Rectal smooth muscle tissue (tissue), 1 donor: Measurements from ENCODE around the gene PDCL2.
"Not testable (repeated sequence)": the region's sequence is repeated elsewhere in the genome, so short reads cannot be mapped to it uniquely, and the experiment has no call there.

Source experiments
- H3K27ac ChIP-seq: one replicate; pipeline ENCODE4 v1.7.0; 2013; ENCODE audit warnings: low read depth, low read length, inconsistent platforms
- H3K27me3 ChIP-seq: one replicate; pipeline ENCODE4 v1.7.0; 2013; ENCODE audit warnings: low read length; ENCODE audit not compliant: control insufficient read depth, insufficient read depth
- H3K36me3 ChIP-seq: one replicate; pipeline ENCODE4 v1.7.0; 2013; ENCODE audit warnings: low read length; ENCODE audit not compliant: control insufficient read depth, insufficient read depth
- H3K4me1 ChIP-seq: one replicate; pipeline ENCODE4 v1.7.0; 2013; ENCODE audit warnings: low read length; ENCODE audit not compliant: control insufficient read depth, insufficient read depth
- H3K4me3 ChIP-seq: one replicate; pipeline ENCODE4 v1.7.0; 2013; ENCODE audit warnings: low read length
- H3K9ac ChIP-seq: one replicate; pipeline ENCODE4 v1.7.0; 2013; ENCODE audit warnings: low read length

Gene PDCL2

DNA sequence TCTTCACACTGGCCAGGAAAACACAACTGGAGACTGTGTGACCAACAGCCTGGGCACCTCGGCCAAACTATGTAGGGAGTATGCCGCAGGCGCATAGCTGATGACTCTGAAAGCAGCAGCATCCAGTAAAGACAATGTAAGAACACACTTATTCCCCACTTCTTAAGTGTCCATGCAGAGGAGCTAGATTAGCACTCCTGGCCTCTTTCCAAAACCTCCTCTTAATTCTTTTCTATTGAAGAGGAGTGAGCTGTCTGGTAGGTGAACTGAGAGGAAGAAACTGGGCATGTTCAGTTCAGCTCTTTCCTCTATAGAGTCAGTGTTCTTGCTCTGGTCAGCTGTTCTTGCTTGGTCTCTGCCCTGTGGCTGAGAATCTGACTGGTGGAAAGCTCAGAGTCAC, 23.0 kb upstream of the PDCL2 start:
- no peak overlapping the region for H3K27ac ChIP-seq
- H3K4me1 ChIP-seq = no peaks in the 10 kb centered on the region
- no peak overlapping the region for H3K9ac ChIP-seq
- no peaks in the 10 kb centered on the region for H3K36me3 ChIP-seq
- no peaks in the 10 kb centered on the region for H3K27me3 ChIP-seq
- no peak overlapping the region for H3K4me3 ChIP-seq

DNA sequence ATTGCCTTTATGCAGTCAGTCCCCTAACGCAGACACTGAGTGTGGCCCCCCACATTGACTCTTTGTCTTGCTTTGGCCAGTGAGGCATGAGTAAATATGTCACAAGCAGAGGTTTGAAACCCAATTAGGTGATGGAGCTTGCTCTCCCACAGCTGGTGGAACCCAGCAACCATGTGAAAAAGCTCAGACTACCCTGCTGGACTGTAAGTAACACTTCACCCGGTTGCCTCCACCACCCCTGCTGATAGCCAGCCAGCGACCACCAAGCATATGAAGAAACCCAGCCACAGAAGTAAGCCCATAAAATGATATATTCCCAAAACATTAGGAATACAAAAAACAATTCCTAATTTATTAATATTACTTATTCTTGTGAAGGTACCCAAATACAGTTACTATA, 21.6 kb upstream of the PDCL2 start:
- Histone ChIP-seq H3K9ac (no peak overlapping the region), H3K27me3 (no peaks in the 10 kb centered on the region), H3K36me3 (no peaks in the 10 kb centered on the region), H3K4me3 (no peak overlapping the region), H3K27ac (no peak overlapping the region), H3K4me1 (no peaks in the 10 kb centered on the region)

DNA sequence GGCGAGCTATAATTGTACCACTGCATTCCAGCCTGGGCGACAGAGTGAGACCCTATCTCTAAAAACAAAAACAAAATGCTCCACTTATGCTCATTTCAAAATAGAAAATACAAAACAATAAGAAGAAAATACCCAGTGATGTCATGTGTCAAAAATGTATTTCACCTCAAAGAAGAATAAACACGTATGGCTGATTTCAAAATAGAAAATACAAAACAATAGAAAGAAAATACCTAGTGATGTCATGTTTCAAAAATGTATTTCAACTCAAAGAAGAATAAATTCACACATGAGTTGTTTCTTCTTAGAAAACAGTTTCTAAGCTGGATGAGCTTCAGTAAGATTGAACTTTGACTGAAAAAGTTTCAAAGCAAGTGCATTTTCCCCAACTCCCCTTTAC, 20.3 kb upstream of the PDCL2 start:
- H3K4me3 ChIP-seq = no peak overlapping the region
- H3K27me3 ChIP-seq = no peaks in the 10 kb centered on the region
- no peaks in the 10 kb centered on the region for H3K36me3 ChIP-seq
- no peak overlapping the region for H3K9ac ChIP-seq
- no peaks in the 10 kb centered on the region for H3K4me1 ChIP-seq
- no peak overlapping the region for H3K27ac ChIP-seq

DNA sequence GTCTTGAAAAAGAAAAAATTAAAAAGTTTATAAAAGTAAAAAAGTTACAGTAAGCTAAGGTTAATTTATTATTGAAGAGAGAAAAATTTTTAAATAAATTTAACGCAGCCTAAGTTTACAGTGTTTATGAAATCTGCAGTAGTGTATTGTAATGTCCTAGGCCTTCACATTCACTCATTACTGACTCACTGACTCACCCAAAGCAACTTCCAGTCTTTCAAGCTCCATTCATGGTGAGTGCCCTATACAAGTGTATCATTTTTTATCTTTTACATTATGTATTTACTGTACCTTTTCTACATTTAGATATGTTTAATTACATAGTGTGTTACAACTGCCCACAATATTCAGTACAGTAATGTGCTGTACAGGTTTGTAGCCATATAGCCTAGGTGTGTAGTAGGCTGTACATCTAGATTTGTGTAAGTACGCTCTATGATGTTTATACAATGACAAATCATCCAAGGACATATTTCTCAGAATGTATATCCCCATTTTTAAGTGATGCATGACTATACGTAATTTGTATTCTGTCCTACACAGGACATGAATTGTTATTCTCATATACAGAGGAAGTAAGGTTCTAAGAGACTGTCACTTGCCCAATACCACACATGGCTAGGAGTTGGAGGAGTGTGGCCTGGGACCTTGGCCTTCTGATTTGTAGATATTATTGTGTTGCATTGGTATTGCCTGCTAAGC, 19.5 kb upstream of the PDCL2 start:
- H3K36me3 ChIP-seq = no peaks in the 10 kb centered on the region
- H3K9ac ChIP-seq = no peak overlapping the region
- no peaks in the 10 kb centered on the region for H3K4me1 ChIP-seq
- H3K27me3 ChIP-seq = no peaks in the 10 kb centered on the region
- H3K27ac ChIP-seq = no peak overlapping the region
- no peak overlapping the region for H3K4me3 ChIP-seq

DNA sequence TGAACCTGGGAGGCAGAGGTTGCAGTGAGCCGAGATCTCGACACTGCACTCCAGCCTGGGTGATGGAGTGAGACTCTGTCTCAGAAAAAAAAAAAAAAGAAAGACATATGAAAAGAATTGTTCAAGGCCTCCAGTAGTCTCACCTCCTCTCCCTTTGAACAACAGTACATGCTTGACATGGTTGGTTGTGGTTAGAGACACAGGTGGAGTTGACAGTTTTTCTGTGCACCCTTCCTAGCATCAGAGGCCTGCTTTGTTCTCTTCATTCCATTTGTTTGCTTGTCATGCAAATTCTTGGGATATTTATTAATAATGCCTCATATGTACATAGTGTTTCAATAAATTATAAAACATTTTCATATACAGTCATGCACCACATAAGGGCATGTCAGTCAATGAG, 18.3 kb upstream of the PDCL2 start:
- Histone ChIP-seq H3K27me3 (no peaks in the 10 kb centered on the region), H3K9ac (no peak overlapping the region), H3K4me3 (no peak overlapping the region), H3K27ac (no peak overlapping the region), H3K4me1 (no peaks in the 10 kb centered on the region), H3K36me3 (no peaks in the 10 kb centered on the region)

DNA sequence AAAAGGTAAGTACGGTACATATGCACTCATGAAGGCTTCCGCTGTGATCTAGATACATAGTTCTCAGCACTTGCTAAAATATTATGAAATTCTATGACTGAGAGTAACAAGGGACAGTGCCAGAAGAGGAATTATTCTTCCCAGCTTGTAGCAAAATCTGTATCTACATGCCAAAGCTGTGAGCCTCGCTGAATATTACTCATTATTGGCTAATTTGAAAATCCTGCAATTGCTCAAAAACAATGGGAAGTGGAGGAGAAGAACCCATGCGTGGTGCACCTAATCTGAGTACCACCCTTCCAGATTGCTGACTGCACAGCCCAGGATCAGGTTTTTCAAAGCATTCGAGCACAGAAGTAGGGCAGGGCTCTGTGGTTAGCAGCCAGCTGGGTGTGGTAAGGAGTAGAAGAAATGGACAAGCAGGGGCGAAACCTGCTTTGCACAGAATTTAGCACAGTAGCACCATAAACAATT, 17.4 kb upstream of the PDCL2 start:
- Histone ChIP-seq H3K4me1 (no peaks in the 10 kb centered on the region), H3K27me3 (no peaks in the 10 kb centered on the region), H3K36me3 (no peaks in the 10 kb centered on the region), H3K9ac (no peak overlapping the region), H3K27ac (no peak overlapping the region), H3K4me3 (no peak overlapping the region)

DNA sequence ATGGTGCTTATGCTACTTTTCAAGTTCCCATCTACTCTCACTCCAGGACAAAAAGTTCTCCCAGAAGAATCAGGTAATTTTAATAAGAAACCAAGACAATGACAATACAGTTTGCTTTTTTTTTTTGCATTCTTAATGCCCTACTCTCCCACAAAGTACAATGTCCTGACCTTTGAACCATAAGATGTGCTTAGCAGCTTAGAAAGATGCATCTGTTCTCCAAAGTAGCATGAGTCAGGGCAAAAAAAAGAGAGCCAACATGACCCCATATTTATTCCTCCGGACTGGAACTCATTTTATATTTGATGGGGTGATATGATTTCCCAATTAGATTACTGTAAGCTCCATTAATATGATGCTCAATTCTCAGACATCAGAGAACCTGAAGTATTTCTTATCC, 16.5 kb upstream of the PDCL2 start:
- Histone ChIP-seq H3K27ac (no peak overlapping the region), H3K9ac (no peak overlapping the region), H3K36me3 (no peaks in the 10 kb centered on the region), H3K4me1 (no peaks in the 10 kb centered on the region), H3K4me3 (no peak overlapping the region), H3K27me3 (no peaks in the 10 kb centered on the region)

DNA sequence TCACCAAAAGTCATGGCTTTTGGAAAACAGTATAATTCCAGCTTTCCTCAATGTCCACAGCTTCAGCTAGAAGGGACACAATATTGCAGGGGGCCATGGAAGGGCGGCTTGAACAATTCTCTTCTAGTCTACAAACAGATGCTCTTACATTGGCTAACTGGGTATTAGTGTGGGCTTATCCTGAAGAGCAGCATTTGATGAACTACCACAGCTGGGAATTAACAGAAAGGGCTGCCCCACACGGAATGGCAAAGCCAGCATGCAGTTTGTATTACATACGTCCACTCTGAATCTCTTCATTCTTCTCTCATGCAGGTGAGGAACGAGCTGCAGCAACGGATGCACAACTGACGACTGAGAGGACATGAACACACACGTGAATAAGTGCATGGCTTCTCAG, 13.0 kb upstream of the PDCL2 start:
- Histone ChIP-seq H3K4me3 (no peak overlapping the region), H3K36me3 (no peaks in the 10 kb centered on the region), H3K27ac (no peak overlapping the region), H3K4me1 (no peaks in the 10 kb centered on the region), H3K27me3 (no peaks in the 10 kb centered on the region), H3K9ac (no peak overlapping the region)

DNA sequence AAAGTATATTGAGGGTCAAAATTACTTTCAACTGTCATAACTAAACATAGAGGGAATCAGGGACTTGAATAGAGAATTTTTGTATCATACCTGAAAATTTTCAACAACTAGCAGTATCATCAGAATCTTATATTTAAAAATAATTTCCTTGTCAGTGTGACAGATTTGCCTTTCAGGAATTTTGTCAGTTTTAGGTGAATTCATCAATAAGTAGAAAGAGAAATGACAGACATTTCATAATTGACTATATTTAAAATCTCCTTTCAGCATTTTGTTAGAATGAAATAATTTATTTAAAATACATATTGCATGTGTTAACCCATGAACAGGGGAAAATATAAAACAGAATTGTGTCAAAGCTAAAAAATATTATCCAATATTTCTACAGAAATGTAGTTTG, 8.6 kb upstream of the PDCL2 start:
- no peak overlapping the region for H3K27ac ChIP-seq
- no peaks in the 10 kb centered on the region for H3K4me1 ChIP-seq
- H3K9ac ChIP-seq = no peak overlapping the region
- no peak overlapping the region for H3K4me3 ChIP-seq
- H3K36me3 ChIP-seq = no peaks in the 10 kb centered on the region
- no peaks in the 10 kb centered on the region for H3K27me3 ChIP-seq

DNA sequence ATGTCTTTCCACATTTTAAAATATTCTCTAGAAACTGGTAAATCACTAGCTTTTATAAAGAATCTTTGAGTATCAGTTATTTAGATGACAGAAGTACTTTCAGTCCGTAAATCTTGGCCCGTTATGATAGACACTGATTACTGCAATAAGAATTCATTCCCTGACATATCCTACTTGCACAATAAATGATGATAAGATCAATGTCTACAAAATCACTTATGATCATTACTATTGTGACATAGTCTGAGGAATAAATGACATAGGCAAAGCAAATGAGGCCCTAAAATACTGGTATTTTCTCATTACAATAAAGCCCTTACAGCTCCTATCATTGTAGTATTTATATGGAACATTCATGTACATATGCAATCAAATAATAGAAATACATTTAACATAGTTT, 6.6 kb upstream of the PDCL2 start:
- H3K36me3 ChIP-seq = no peaks in the 10 kb centered on the region
- H3K27ac ChIP-seq = no peak overlapping the region
- no peak overlapping the region for H3K9ac ChIP-seq
- H3K4me3 ChIP-seq = no peak overlapping the region
- no peaks in the 10 kb centered on the region for H3K27me3 ChIP-seq
- H3K4me1 ChIP-seq = no peaks in the 10 kb centered on the region

DNA sequence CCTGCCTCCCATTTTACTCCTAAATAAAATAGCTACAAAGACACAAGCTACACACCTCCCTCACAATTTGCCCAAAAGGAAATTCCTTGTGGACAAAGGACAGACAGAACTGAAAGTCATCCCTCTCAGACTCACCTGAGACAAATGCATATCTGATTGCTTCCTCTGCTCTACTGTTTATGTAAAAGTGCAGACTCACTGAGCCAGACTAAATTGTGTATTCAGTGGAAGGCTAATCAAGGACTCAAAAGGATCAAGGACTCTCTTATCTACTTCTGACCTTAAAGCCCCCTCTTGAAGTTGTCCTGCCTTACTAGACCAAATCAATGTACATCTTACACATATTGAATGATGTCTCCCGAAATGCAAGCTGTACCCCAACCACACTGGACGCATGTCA, 3.9 kb downstream of the PDCL2 start:
- Histone ChIP-seq H3K27ac (no peak overlapping the region), H3K4me1 (no peaks in the 10 kb centered on the region), H3K27me3 (no peaks in the 10 kb centered on the region), H3K36me3 (no peaks in the 10 kb centered on the region), H3K4me3 (no peak overlapping the region), H3K9ac (no peak overlapping the region)

DNA sequence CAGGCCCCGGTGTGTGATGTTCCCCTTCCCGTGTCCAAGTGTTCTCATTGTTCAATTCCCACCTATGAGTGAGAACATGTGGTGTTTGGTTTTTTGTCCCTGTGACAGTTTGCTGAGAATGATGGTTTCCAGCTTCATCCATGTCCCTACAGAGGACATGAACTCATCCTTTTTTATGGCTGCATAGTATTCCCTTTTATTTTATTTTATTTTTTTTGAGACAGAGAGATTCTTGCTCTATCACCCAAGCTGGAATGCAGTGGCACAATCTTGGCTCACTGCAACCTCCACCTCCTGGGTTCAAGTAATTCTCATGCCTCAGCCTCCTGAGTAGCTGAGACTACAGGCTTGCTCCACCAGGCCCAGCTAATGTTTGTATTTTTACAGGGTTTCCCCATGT, 9.3 kb downstream of the PDCL2 start:
- H3K4me1 ChIP-seq, H3K9ac ChIP-seq, H3K36me3 ChIP-seq, H3K4me3 ChIP-seq, H3K27me3 ChIP-seq, H3K27ac ChIP-seq: not testable (repeated sequence)

DNA sequence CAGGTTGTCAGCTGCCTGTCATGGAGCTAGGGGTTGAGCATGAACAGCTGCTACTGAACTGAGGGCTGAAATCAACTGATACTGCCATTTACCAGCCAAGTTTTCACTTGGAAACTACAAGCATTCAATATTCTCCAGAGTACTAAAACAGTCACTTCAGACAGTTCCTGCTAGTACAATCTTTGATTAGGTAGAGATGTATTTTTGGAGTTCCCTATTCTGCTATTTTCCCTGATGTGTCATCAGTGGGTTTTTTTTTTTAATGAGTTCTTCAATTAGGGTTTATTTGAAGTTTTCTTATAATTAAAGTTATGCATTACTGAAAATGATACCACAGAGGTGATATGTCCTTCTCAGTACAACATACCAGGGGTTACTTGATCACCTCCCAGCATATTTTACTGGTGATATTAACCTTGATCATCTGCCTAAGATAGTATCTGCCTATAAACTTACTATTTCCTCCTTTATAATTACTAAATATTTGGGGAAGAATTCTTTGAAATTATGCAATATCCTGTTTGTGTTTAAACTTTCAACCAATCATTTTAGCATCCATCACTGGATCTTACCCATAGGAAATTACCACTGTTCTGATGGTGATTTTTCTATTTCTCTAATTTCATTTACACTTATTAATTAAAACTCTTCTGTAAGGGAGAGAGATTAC, 13.6 kb downstream of the PDCL2 start:
- Histone ChIP-seq H3K27ac (no peak overlapping the region), H3K4me1 (no peaks in the 10 kb centered on the region), H3K36me3 (no peaks in the 10 kb centered on the region), H3K9ac (no peak overlapping the region), H3K4me3 (no peak overlapping the region), H3K27me3 (no peaks in the 10 kb centered on the region)
